ENCODE measurements around the gene CCDC192.

The CCDC192 gene

GRCh38 chr5:127824126-127824525, 120.9 kb downstream of the CCDC192 start:
- no peak overlapping the region for H3K4me3 ChIP-seq (ENCODE audit: low read length)
- TF ChIP-seq CTCF (conservative IDR thresholded peaks at IDR 0.05; ENCODE audit: low read length): no peak
- peak; percentile 20 for DNase-seq (ENCODE audit: low read depth)

DNA sequence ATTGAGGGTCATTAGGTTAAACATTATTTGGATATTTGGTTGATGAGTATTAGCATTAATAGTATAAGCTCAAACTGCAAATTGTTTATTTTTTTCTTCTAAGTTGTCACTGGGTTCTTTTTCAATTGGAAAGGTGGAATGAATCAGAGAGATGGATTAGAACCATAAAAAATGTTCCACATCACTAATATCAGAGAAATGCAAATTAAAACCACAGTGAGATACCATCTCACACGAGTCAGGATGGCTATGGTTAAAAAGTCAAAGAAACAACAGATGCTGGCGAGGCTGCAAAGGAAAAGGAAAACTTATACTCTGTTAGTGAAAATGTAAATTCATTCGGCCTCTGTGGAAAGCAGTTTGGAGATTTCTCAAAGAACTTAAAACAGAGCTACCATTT, 122.8 kb downstream of the CCDC192 start:
- no peak overlapping the region for H3K4me3 ChIP-seq (ENCODE audit: low read length)
- DNase-seq (ENCODE audit: low read depth): peak; percentile 41
- no peak for TF ChIP-seq CTCF (conservative IDR thresholded peaks at IDR 0.05; ENCODE audit: low read length)

GRCh38 chr5:127827451-127827850, 124.3 kb downstream of the CCDC192 start:
- no peak for TF ChIP-seq CTCF (conservative IDR thresholded peaks at IDR 0.05; ENCODE audit: low read length)
- H3K4me3 ChIP-seq (ENCODE audit: low read length): no peak overlapping the region
- DNase-seq (ENCODE audit: low read depth): no peak

- peak; percentile 41 for DNase-seq (ENCODE audit: low read depth)
- H3K4me3 ChIP-seq (ENCODE audit: low read length): no peak overlapping the region
- TF ChIP-seq CTCF (conservative IDR thresholded peaks at IDR 0.05; ENCODE audit: low read length): no peak
These were observed 127.0 kb downstream of the CCDC192 start for GRCh38 chr5:127830157-127830556.

DNA sequence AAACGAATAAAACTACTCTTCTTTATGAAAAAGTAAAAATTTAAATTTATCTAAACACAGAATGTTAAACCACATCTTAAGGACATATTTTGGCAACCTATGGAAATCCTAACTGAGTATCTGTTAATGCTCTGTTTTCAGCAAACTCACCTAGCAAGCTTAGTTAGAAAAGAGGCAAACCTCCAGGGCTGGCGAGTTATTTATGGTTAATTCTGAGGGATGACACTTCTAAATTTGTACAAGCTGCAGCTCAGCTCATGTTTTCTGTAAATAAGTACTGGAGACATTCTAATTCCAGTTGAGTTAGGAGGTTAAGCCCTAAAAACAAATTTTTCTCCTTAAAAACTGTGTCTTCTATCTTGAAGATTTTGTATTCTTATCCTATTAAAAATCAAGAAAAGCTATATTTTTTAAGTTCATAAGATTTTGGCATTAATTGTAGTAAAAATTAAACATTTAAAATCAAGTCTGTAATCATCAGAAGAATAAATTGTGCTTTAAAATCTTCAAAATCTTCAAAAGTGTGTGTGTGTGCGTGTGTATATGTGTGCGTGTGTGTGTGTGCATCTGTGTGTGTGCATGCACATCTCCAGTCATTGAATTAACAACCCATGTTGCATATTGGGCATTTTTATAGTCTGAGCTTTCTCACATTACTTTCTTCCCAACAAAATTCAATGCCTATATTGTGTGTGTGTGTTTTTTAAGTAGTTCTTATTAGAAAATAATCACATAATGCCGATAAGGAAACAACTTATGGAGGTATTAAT, 127.8 kb downstream of the CCDC192 start:
- H3K4me3 ChIP-seq (ENCODE audit: low read length): no peak overlapping the region
- no peak for TF ChIP-seq CTCF (conservative IDR thresholded peaks at IDR 0.05; ENCODE audit: low read length)
- DNase-seq (ENCODE audit: low read depth): no peak

- no peak for TF ChIP-seq CTCF (conservative IDR thresholded peaks at IDR 0.05; ENCODE audit: low read length)
- no peak overlapping the region for H3K4me3 ChIP-seq (ENCODE audit: low read length)
- no peak for DNase-seq (ENCODE audit: low read depth)
These were observed 128.9 kb downstream of the CCDC192 start for GRCh38 chr5:127832067-127832466.

DNA sequence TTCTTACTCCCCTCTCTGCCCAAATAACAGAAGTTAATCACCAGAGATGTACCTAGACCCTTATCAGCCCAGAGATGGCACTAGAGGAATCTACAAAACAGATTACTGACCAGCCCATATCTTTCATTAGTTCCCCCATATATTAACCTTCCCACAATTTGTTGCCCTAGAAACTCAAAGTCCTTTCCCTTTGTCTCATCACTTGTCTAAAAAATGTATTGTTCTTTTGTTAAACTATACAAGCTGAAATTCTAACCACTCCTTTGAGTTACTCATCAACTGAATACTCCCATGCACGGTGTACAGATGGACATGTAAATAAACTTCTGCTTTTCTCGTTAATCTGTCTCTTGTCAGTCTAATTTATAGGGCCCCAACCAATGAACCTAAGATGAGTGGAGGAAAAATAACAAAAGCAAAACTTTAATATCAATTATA, 130.9 kb downstream of the CCDC192 start:
- no peak for TF ChIP-seq CTCF (conservative IDR thresholded peaks at IDR 0.05; ENCODE audit: low read length)
- peak; percentile 23 for DNase-seq (ENCODE audit: low read depth)
- no peak overlapping the region for H3K4me3 ChIP-seq (ENCODE audit: low read length)

All from AG10803 (cell line).